GM18870 (cell line): Measurements from ENCODE around the gene ZNF560.
A peak's percentile ranks its signal among the peaks of the same experiment; 100 is the strongest.

Experiments used
- ATAC-seq: cut with Tn5 transposase; IDR thresholded peaks from one replicate; pipeline ENCODE4 v1.9.1; 2021; ENCODE audit warnings: moderate library complexity; ENCODE audit not compliant: unreplicated experiment

The ZNF560 gene

DNA sequence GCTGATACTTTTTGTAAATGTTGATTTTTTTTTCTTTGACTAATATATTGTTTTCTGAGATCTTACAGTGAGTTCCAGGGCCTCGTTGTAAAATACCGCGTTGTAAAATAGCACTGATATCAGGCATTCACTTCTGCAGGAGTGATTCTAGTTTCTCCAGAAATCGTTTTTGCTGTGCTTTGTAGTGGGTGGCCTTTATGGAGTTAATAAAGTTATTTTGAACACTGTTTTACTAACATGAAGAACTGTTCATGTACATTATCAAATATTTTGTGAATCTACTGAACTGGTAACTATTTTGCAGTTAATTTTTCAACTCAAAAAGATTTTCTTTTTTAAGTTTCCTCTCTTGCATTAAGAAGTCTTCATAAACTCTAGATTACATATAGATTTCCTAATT is 62.1 kb downstream of the ZNF560 start:
- ATAC-seq = no peak

DNA sequence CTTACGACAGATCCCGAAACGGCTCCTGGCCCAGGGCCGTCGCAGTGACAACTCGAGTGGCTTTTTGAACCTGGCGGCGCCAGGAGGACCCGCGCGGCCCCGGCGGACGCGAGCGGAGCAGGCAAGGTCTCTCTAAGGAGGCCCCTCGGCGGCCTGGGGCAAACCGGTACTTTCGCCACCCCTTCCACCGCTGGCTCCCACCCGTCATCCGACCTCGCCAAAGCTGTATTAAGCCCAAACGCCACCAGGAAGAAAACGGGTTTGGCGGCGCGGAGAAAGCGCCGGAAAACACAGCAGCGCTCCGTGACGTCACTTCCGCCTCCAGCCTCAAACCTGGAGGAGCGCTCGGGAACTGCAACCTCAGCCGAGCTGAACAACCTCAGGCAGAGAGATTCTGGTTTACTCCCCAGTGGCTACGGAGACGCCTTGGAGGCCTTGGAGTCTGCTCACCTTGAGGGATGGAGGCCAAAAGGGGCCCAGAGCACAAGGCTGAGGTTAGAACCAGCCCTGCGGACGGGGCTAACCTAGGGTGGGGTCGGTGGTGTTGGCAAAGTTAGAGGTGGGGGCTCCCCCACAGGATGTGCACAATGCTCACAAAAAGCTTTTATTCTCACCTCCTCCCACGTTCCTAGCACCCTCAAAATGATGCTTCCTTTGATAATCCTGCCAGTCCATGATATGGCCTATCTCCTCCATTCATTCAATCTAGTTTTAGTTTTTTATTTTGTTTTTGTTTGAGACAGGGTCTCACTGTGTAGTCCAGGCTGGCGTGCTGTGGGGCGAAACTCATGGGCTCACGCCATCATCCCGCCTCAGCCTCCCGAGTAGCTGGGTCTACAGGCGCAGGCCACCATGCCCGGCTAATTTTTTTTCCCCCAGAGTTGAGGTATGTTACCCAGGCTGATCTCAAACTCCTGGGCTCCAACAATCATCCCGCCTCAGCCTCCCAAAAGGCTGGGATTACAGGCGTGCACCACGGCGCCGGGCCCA is 62.8 kb downstream of the ZNF560 start, which contains the start of gene ZNF266:
ZNF266 (minus strand) TSS at position 295 of the 990 bp plus-strand sequence. CDS start 15,484 bp downstream, outside the sequence.
- peak; percentile 77 for ATAC-seq

DNA sequence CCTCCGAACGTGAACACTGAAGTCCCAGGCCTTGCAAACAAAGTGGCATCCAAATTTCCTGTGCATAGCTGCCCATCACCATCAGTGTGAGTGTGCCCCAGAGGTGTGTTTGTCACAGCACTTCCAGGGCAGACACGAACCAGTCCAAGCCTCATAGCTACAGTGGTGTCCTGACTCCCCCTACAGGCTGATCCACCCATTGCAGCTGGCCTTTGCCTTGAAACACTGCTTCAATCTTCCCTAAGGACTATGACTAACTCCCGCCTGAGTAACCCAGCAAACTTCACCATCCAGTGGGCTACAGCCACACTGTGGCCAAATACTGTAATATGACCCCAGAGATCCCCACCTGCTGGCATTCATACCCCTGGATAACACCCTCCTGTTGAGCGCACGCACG is 66.9 kb downstream of the ZNF560 start:
- ATAC-seq = no peak

DNA sequence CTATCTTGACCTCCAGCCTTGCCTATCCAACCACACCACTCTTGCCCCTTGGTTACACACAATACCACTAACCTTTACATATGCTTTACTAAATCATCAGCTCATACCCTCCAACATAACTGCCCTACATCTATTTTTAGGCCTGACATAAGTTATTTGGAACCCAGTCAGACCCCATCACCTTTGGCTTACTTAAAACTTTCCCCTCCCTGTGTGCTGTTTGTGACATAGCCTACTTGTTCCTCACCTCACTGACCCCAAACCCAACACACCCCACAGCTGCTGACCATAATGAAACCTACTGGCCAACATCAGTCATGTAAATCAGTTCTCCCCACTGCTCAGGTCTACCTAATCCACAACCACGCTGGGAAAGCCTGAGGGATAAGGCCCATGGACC is 68.0 kb downstream of the ZNF560 start:
- ATAC-seq = no peak

DNA sequence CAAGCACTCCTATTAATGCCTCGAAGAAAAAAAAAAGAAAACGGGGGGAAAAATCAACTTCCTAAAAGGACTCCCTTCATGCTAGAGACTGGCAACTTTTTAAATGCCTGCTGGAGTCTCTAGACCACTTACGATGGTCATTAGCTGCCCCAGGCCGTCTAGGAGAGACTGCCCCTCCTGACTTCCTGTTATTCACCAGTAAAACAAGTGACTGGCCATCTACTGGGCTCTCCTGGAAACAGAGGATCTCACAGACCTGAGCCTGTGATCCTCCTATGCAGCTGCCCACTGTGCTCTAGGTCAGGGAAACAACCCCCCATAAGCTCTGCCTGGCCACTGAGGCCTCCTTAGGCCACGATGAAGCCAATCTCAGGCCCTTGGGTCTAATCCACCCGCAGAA is 70.5 kb downstream of the ZNF560 start:
- no peak for ATAC-seq
